DND-41 (cell line): ENCODE results near the gene BCL11A.

Experiments used
- EZH2 ChIP-seq: IDR thresholded peaks from 3 replicates; pipeline ENCODE4 v1.6.1; 2012; ENCODE audit warnings: borderline replicate concordance, low read depth, mild to moderate bottlenecking, moderate library complexity, low read length, inconsistent platforms; ENCODE audit not compliant: severe bottlenecking
- TF ChIP-seq, protein P1 (sequence below): IDR thresholded peaks from 2 replicates; pipeline ENCODE4 v1.5.1; 2012; ENCODE audit warnings: borderline replicate concordance, low read length, moderate library complexity, mild to moderate bottlenecking; ENCODE audit not compliant: poor library complexity, severe bottlenecking; ENCODE audit errors: extremely low read depth

DNA sequence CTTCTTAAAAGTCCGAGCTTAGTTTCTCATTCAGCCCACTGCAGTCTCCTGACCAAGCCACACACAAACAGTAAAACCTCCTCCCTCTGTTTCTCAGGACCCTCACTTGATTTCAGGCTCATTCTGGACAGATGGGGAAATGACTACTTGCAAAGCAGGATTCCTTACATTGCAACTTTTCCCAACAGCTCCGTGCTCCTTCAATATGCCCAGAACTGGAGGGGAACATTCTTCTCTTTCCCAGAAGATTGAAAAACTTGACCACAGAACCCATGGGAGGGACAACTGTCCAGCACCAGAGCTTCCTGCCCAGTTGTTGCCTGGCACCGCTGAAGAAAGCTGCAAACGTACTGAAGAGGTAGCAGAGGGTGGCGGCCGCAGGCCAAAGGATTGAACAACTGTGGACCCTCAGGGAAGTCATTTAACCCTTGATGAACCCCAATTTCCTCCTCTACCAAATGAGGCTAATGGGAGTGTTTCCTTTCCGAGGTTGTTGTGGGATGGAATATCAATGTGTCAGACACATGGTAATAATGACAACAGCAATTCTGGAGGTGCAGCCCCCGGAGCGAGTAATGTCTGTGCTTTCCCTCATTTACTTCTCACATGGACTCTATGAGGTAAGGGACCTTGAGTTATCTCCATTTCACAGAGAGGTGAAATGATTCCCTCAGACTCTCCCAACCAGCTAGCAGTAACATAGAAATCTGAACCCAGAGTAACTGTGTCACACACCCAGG is 25.0 kb downstream of the BCL11A start:
- TF ChIP-seq, protein P1, sequence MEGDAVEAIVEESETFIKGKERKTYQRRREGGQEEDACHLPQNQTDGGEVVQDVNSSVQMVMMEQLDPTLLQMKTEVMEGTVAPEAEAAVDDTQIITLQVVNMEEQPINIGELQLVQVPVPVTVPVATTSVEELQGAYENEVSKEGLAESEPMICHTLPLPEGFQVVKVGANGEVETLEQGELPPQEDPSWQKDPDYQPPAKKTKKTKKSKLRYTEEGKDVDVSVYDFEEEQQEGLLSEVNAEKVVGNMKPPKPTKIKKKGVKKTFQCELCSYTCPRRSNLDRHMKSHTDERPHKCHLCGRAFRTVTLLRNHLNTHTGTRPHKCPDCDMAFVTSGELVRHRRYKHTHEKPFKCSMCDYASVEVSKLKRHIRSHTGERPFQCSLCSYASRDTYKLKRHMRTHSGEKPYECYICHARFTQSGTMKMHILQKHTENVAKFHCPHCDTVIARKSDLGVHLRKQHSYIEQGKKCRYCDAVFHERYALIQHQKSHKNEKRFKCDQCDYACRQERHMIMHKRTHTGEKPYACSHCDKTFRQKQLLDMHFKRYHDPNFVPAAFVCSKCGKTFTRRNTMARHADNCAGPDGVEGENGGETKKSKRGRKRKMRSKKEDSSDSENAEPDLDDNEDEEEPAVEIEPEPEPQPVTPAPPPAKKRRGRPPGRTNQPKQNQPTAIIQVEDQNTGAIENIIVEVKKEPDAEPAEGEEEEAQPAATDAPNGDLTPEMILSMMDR: no peak
- TF ChIP-seq EZH2: no peak
